GM21515 (cell line): ENCODE measurements around the gene CREB3L1.
A peak's percentile ranks its signal among the peaks of the same experiment; 100 is the strongest.
"Not testable (repeated sequence)": the region's sequence is repeated elsewhere in the genome, so short reads cannot be mapped to it uniquely, and the experiment has no call there.

ENCODE experiments used
- ATAC-seq: cut with Tn5 transposase; IDR thresholded peaks from one replicate; pipeline ENCODE4 v1.9.1; 2021; ENCODE audit not compliant: unreplicated experiment

The CREB3L1 gene

GRCh38 chr11:46295312-46296058, 18.0 kb downstream of the CREB3L1 start:
- ATAC-seq: peak; percentile 71

DNA sequence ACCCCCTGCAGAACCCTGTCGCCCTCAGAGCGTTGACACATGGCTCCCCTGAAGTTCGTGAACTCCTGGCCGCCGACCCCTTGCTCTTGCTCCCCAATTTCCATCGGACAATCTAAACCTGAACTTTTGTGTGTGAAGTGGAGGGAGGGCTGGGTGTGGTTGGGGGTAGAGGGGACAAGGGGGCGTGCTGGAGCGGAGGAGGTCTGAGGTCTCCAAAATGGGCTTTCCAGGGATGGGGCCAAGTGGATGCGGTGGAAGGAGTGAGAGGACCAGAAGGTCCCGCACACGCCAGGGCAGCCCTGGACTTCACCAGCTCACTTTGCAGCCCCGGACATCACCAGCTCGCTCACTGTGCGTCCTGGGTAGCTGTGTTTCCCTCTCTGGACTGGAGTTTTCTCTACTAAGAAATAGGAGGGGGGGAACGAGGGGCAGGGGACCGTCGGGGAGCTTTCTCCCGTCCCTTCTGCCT, 18.6 kb downstream of the CREB3L1 start:
- no peak for ATAC-seq

DNA sequence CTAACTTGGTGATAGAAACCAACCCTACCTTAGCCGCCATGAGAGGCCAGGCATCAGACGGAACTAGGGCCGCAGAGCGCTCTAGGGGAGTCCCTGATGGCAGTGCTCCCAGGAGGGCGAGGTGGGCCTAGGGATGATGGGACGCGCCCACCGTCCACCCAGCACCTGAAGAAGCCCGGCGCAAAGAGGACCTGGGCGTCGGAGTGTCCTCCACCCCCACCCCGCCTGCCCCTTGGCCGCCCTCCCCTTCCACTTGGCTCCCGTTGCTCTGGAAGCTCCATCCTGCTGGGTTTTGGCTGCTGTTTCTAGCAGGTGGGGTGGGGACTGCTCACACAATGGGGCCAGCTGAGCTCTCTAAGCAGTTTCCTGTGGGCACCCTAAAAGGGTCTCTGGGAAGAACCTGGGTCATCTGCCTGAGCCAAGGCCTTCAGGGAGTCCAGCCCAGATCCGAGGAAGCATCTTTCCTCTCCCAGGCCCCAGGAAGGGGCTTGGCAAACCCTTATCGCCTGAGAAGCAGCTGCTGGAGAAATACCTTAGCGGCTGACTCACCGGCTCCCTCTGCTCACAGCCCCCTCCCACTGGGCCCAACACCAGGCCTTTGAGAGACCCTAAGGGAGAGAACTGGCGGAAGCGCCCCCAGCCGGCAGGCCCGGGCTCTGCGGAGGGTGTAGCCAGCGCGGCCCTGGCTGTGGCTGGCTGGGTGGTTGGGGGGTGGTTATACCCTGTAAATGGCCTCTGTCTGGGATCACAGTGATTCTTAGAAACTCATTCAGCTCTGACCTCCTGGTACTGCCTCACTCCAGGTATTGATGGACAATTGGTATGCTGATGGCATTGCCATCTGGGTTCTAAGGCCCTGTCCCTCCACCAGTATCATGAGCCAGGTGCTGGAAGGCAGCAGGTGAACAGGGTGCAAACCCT, 19.3 kb downstream of the CREB3L1 start:
- ATAC-seq: no peak

GRCh38 chr11:46298699-46299433, 21.4 kb downstream of the CREB3L1 start:
- no peak for ATAC-seq

DNA sequence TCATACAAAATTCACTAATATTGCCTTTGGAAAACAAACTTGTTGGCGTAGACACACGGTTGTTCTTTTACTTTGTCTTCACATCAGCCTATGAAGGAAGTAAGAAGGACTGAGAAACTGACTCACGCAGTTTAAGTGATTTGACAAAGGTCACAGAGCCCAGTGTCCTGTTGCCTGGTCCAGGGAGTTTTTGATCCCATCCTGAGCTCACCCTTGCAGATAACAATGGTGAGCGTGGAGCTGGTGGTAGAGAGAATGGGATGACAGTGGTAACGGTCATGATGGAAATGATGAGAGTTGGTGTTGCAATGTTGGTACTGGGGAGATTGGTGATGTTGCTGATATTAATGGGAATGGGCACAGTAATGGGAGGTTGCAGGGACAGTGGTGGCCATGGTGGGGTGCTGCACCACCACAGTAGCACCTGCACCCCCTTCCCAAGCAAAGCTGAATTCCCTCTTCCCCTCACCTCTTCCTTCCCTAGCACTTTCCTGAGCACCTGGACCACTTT, 22.0 kb downstream of the CREB3L1 start:
- ATAC-seq: no peak

GRCh38 chr11:46300270-46300669, 22.8 kb downstream of the CREB3L1 start:
- no peak for ATAC-seq

GRCh38 chr11:46302866-46303265, 25.4 kb downstream of the CREB3L1 start:
- peak; percentile 63 for ATAC-seq

- ATAC-seq: not testable (repeated sequence)
These were observed 26.6 kb downstream of the CREB3L1 start for GRCh38 chr11:46304036-46304435.

- no peak for ATAC-seq
These were observed 27.2 kb downstream of the CREB3L1 start for GRCh38 chr11:46304605-46305179.

GRCh38 chr11:46305295-46305694, 27.8 kb downstream of the CREB3L1 start:
- no peak for ATAC-seq

DNA sequence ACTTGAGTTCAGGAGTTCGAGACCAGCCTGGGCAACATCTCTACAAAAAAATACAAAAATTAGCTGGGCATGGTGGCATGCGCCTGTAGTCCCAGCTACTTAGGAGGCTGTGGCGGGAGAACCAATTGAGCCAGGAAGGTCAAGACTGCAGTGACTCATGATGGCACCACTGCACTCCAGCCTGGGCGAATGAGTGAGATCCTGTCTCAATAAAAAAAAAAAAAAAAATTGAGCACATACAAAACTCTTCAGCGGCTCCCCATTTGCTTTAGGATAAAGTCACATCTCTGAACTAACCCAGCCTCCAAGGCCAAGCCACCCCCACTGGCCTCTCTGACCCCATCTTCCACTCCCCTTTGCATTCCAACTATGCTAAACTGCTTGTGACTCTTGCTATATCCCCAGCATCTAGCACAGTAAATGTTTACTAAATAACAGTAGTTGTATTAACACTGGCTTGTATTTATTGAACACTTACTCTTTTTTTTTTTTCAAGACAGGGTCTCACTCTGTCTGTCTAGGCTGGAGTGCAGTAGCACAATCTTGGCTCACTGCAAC, 28.9 kb downstream of the CREB3L1 start:
- no peak for ATAC-seq

GRCh38 chr11:46307369-46307768, 29.9 kb downstream of the CREB3L1 start:
- no peak for ATAC-seq

DNA sequence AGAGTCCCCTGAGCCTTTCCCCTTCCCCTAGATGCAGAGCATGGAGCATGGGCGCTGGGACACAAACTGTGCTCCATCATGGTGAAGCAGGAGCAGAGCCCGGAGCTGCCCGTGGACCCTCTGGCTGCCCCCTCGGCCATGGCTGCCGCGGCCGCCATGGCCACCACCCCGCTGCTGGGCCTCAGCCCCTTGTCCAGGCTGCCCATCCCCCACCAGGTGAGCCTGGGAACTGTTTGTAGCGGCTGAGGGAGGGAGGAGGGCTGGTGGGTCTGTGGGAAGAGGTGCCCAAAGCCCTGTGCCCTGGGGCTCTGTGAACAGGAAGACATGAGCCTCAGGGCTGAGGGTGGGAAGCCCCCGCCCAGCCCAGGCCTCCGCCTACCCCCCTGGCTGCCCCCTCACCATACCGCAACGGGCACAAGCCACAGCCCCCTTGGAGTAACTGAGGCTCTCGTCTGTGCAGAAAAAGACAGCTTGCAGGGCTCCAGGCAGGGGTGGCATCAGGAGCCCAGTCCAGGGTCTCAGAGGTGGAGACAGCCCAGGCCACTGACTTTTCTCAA, 30.4 kb downstream of the CREB3L1 start:
- no peak for ATAC-seq

DNA sequence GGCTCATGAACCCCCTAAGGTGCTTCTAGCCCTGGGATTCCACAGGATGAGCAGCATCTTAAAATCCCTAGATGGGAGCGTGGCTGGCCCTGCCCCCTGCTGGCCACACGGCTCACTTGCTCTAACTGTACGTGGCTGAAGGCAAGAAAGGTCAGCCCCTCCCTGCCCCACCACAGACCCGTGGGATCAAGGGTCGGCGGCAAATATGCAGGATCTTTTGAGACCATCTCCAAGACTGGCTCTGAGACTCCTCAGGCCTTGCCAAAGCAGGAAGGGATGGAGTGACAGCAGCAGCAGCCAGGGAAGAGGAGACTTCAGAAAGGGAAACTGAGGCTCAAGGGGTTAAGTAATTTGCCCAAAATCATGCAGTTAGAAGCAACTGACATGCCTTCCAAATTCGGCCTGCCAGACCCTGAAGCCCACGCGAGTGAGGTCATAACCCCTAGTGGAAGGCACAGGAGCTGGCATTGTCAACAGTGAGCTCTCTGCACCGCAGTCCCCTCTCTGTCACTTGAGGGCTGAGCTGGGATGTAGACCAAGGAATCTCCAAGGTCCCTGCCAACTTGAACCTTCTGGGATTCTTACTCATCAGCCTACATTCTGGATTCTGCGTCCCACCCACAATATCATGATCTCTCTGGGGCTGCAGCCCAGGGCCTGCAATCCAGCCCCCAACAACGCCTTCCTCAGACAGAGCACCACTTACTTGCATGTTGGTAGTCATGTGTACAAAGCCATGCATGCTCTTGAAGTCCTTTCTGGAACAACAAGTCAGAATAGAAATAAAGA, 31.4 kb downstream of the CREB3L1 start:
- ATAC-seq: no peak

- ATAC-seq: no peak
These were observed 32.4 kb downstream of the CREB3L1 start for GRCh38 chr11:46309814-46310259.

- no peak for ATAC-seq
These were observed 37.7 kb downstream of the CREB3L1 start for GRCh38 chr11:46315033-46315738.

- no peak for ATAC-seq
These were observed 38.5 kb downstream of the CREB3L1 start for GRCh38 chr11:46315783-46316563.

GRCh38 chr11:46319074-46319453, 41.6 kb downstream of the CREB3L1 start:
- no peak for ATAC-seq
